ENCODE results near the gene MYO16. TPM values are rescaled to one million over a fixed set of nuclear protein-coding genes. Genes with fewer than 3 reads are reported as not detected.

Gene MYO16
- total RNA-seq, 1 experiment from 2014 or later: 0.49 TPM

GRCh38 chr13:108606424-108606823, 23.0 kb upstream of the MYO16 start:
- intact Hi-C loops (cut with micrococcal nuclease; ENCODE audit: unreplicated experiment): no loop called here
- no peak for TF ChIP-seq EZH2 (IDR thresholded peaks at IDR 0.05; ENCODE audit: borderline replicate concordance, low read depth, low read length, poor library complexity, severe bottlenecking)
- no peak for TF ChIP-seq CTCF (conservative IDR thresholded peaks at IDR 0.05; ENCODE audit: low read depth, low read length)
- POLR2A ChIA-PET (ENCODE audit: low non-redundant PET): no interaction called here
- Histone ChIP-seq H3K27me3 (replicated peaks; ENCODE audit: insufficient read depth, low read depth, low read length, poor library complexity) (no peaks in the 10 kb centered on the region), H3K27ac (ENCODE audit: low read depth, low read length, poor library complexity, severe bottlenecking) (no peak overlapping the region), H3K4me3 (ENCODE audit: low read depth, low read length, poor library complexity, severe bottlenecking) (no peak overlapping the region), H3K9me3 (ENCODE audit: low read depth, low read length, poor library complexity, severe bottlenecking) (peaks cover 9% of the 10 kb centered on the region), H3K36me3 (ENCODE audit: insufficient read depth, low read length, poor library complexity, severe bottlenecking) (no peaks in the 10 kb centered on the region), H3K4me1 (ENCODE audit: insufficient read depth, low read length, poor library complexity, severe bottlenecking) (no peaks in the 10 kb centered on the region)
- DNase-seq (ENCODE audit: low spot score): no peak
- BruUV-seq (replicated peaks): no TSS peak
- CTCF ChIA-PET: no interaction called here

- POLR2A ChIA-PET (ENCODE audit: low non-redundant PET): no interaction called here
- no peaks in the 10 kb centered on the region for H3K36me3 ChIP-seq (ENCODE audit: insufficient read depth, low read length, poor library complexity, severe bottlenecking)
- intact Hi-C loops (cut with micrococcal nuclease; ENCODE audit: unreplicated experiment): loop anchor here (2.0 kb wide), 1 partner anchor 287 kb away; no protein-coding TSS in a partner anchor
- BruUV-seq (replicated peaks): no TSS peak
- no peak overlapping the region for H3K27ac ChIP-seq (ENCODE audit: low read depth, low read length, poor library complexity, severe bottlenecking)
- peaks cover 9% of the 10 kb centered on the region for H3K9me3 ChIP-seq (ENCODE audit: low read depth, low read length, poor library complexity, severe bottlenecking)
- DNase-seq (ENCODE audit: low spot score): peak; percentile 41
- TF ChIP-seq CTCF (conservative IDR thresholded peaks at IDR 0.05; ENCODE audit: low read depth, low read length) (peak; percentile 63), EZH2 (IDR thresholded peaks at IDR 0.05; ENCODE audit: borderline replicate concordance, low read depth, low read length, poor library complexity, severe bottlenecking) (no peak)
- CTCF ChIA-PET: interaction anchor here (0.6 to 1.5 kb wide), 3 partner anchors 259 to 286 kb away, joined by 4 to 11 read pairs (median 8); no protein-coding TSS in a partner anchor
- H3K4me1 ChIP-seq (ENCODE audit: insufficient read depth, low read length, poor library complexity, severe bottlenecking): no peaks in the 10 kb centered on the region
- no peaks in the 10 kb centered on the region for H3K27me3 ChIP-seq (replicated peaks; ENCODE audit: insufficient read depth, low read depth, low read length, poor library complexity)
- H3K4me3 ChIP-seq (ENCODE audit: low read depth, low read length, poor library complexity, severe bottlenecking): no peak overlapping the region
Observed at GRCh38 chr13:108609353-108609752, 20.1 kb upstream of the MYO16 start.

- no peak for DNase-seq (ENCODE audit: low spot score)
- H3K27ac ChIP-seq (ENCODE audit: low read depth, low read length, poor library complexity, severe bottlenecking): no peak overlapping the region
- no TSS peak for BruUV-seq (replicated peaks)
- POLR2A ChIA-PET (ENCODE audit: low non-redundant PET): no interaction called here
- TF ChIP-seq EZH2 (IDR thresholded peaks at IDR 0.05; ENCODE audit: borderline replicate concordance, low read depth, low read length, poor library complexity, severe bottlenecking): no peak
- no peak for TF ChIP-seq CTCF (conservative IDR thresholded peaks at IDR 0.05; ENCODE audit: low read depth, low read length)
- H3K27me3 ChIP-seq (replicated peaks; ENCODE audit: insufficient read depth, low read depth, low read length, poor library complexity): no peaks in the 10 kb centered on the region
- CTCF ChIA-PET: interaction anchor here (0.9 to 1.5 kb wide), 2 partner anchors 285 kb away, joined by 3 to 11 read pairs; no protein-coding TSS in a partner anchor
- H3K4me1 ChIP-seq (ENCODE audit: insufficient read depth, low read length, poor library complexity, severe bottlenecking): no peaks in the 10 kb centered on the region
- intact Hi-C loops (cut with micrococcal nuclease; ENCODE audit: unreplicated experiment): no loop called here
- H3K4me3 ChIP-seq (ENCODE audit: low read depth, low read length, poor library complexity, severe bottlenecking): no peak overlapping the region
- no peaks in the 10 kb centered on the region for H3K36me3 ChIP-seq (ENCODE audit: insufficient read depth, low read length, poor library complexity, severe bottlenecking)
- peaks cover 9% of the 10 kb centered on the region for H3K9me3 ChIP-seq (ENCODE audit: low read depth, low read length, poor library complexity, severe bottlenecking)
Observed at GRCh38 chr13:108610507-108610906, 18.9 kb upstream of the MYO16 start.
